DMS79 treated with DMSO at 0.1 percent for 48 hours (cell line): ENCODE results near the gene PCYT2.
A peak's percentile ranks its signal among the peaks of the same experiment; 100 is the strongest.

Experiments used
- DNase-seq: peaks from one replicate; lab custom pipeline; 2025; lab: John Stamatoyannopoulos, UW

The PCYT2 gene

DNA sequence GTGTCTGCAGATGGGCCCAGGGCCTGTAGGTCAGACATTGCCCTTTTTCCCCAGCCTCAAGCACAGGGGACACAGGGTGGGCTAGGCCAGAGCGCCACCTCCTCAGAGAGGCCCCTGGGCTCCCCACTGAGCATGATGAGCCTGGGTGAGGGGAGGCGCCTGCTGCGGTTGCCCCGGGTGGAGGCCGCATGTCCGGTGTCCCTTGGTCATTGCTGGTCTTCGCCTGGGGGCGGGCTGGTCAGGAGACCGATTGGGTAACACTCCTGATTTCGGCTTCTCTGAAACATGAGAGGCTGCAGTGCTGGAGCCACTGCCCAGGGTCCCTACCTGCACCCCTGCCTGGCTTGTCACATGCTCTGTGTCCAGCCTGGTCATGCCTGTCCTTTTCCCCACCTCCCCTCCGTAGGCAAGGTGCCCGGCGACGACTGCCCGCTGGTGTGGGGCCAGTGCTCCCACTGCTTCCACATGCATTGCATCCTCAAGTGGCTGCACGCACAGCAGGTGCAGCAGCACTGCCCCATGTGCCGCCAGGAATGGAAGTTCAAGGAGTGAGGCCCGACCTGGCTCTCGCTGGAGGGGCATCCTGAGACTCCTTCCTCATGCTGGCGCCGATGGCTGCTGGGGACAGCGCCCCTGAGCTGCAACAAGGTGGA is 11.6 kb downstream of the PCYT2 start:
- no peak for DNase-seq

DNA sequence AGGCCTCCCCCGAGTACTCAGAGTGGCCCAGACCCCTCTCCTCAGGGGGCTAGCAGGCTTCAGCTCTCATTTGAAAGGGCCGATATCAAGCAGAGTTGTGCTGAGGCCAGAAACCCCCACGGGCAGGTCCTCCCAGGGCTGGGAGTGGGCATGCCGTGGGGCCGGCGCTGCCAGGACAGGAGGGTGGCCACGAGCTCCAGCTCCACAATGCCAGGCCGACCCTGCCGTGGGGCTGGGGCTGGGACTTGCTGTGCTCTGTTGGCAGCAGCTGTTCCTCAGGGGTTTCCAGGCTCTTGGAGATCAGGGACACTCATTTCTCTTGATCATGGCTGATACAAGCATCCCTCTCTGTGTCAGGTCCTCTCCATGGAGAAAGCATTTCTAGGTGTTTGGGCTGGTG is 12.3 kb downstream of the PCYT2 start:
- no peak for DNase-seq

DNA sequence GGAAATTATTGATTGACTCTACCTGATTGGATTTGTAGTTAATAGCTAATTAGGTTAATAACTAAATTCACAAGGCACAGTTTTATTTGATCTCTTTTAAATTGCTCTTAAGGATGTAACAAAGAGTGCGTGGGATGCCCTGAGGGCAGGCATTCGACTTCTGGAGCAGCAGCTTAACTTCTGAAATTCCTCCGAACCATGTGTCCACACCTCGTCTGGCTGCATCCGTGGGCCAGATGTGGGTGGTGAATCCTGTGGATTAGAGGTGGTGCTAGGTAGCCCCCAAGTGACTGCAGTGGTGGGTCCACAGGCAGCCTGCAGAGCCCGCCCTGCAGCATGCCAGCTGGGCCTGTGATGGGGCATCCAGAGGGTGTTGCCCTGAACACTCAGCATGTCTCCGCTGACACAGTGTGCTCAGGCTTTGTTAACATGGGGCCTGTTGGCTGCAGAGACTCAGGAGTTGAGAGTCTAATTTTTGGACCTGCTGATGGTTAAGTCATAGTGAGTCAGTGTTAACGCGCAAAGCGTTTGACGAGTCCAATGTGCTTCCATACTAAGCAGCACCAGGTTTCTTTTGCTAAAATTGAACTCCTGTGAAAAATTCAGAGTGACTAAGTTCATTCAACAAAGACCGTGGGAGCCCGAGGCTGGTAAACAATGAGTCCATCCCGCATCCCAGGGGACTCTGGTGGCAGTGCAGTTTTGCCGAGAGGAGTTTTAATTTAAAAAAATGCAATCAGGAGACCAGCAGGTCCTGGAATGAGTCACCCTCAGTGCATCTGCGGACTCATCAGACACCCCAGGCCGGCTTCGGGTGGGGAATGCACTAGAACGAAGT is 13.0 kb downstream of the PCYT2 start:
- DNase-seq = no peak

DNA sequence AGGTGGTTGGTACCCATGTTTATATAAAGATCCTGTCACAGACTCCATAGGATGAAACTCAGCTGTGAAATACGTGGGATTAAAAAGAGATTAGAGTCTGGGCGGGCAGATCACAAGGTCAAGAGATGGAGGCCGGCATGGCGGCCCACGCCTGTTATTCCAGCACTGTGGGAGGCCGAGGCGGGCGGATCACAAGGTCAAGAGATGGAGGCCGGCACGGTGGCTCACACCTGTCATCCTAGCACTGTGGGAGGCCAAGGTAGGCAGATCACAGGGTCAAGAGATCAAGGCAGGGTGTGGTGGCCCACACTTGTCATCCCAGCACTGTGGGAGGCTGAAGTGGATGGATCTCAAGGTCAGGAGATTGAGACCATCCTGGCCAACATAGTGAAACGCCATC is 15.8 kb downstream of the PCYT2 start:
- no peak for DNase-seq

DNA sequence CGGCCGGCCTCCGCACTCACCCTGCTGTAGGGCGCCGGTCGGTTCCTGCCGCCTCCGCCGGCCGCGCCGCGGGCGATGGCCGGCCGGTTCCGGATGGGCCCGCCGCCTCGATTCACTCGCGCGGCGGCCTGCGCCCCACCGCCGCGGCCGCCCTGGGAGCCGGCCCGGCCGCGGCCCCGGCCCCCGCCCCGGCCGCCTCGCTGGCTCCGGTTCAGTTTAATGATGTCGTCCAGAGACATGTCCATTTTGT is 20.0 kb downstream of the PCYT2 start:
- DNase-seq = no peak

DNA sequence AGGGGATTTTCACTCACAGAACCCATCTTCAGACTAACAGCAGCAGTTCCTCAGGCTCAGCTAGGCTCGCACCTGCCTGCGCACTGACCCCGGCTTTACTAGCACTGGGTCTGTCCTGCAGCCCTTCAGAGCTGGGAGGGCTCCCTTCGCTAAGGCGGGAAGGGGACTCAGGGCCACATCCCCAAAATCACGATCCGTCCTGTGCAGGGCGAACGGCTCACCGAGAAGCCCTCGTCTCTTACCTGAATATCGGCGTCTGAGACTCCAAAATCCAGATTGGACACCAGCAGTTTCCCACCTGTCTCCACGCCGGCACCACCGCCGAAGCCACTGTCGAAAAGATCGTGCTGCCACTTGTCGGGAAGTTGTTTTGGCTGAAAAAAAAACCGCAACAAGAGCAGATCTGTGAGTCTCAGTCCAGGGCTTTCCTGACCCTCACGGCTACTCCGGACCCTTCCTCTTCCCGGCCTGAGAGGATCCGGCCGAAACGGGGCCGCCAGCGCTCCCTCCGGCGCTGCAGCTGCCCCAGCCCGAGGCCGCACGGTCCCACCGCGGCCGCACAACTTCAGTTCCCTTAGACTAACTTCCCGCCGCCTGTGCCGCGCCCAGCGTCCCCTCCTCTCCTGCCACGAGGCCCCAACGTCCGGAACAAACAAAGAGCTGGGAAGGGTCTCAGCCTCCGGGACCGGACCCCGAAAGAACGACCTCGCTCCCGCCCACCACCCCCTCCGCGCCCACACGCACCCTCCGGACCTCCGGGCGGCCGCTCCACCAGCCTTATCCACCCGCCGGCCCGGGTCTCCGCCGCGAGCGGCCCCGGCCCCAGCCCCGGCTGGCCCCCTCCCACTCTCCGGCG is 20.5 kb downstream of the PCYT2 start:
- DNase-seq = no peak

DNA sequence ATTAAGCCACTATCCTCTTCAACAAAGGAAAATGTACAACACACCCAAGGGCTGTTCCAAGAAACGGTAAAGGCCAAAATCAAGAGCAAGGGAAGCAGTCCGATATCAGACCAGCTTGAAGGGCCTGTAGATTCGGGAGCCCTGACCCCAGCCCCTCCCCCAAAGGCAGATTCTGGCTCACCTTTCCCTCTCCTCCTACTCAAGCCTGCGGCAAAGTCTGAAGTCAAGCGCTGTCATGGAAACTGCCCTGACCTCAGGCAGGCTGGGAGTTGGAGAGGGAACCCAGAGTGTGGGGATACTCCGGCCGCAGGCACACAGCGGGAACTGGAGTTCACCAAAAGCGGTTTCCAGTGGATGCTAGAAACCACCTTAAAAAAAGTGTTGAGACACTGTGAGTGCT is 21.6 kb downstream of the PCYT2 start:
- DNase-seq = no peak

DNA sequence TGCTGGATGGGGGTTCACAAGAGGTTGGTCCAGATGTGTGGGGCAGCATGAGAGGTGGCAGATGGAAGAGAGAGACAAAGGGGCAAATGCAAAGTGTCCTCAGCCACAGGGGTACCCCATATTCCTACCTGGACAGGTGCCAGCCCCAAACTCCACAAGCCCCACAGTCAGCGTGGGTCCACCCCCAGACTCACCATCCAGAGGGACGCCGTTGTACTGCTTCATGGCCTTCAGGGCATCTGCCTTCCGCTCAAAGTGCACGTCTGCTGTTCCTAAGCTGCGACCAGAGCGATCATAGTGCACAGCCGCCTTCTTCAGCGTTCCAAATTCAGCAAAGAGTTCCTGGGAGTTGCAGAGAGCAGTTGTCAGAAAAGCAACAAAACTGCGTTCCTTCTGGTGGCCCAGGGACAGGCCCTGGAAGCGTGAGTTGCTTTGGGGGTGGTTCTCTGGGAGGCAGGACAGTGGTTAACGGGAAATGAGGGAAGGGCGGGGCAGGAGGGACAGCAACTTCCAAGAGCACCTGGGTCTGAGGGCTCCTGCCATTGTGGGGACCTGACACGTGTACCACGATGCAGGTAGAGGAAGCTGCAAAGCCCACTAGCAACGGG is 22.1 kb downstream of the PCYT2 start:
- no peak for DNase-seq

DNA sequence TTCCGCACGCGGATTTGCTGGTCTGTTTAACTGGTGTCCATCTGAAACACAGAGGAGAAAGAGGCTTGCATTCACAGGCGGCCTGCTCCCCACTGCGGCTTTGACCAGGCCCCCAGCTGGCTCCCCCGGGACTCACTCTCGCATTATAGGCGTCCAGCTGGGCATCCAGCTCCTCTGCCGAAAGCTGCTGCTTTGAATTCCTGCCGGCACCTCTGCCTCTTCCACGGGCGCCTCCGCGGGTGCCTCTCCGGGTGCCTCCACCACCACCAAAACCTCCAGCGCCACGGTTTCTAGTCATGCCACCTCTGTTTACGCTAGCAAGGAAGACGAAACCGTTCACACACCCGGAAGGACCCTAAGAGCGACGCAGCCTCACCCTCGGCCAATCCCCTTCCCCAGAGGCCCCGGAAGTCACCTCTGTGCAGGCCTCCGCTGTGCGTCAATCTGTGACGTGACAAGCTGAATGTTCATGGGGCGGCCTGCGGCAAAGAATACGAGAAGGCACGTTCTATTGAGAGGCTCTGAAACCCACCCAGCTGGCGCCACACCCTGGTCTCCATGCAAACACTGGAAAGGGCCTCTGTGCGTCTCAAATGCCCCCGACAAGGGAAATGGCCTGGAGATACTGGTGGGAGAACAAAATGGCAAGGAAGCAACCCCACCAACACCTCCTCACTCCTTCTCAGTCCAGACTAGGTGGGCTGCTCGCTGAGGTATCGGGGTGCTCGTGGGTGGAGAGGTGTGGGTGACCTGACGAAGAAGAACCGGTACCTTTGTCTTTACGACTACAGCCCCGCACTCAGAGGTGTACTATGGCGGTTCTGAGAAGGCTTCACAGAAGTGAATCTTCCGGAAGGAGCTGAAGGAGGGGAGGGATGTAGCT is 22.9 kb downstream of the PCYT2 start:
- DNase-seq = no peak

DNA sequence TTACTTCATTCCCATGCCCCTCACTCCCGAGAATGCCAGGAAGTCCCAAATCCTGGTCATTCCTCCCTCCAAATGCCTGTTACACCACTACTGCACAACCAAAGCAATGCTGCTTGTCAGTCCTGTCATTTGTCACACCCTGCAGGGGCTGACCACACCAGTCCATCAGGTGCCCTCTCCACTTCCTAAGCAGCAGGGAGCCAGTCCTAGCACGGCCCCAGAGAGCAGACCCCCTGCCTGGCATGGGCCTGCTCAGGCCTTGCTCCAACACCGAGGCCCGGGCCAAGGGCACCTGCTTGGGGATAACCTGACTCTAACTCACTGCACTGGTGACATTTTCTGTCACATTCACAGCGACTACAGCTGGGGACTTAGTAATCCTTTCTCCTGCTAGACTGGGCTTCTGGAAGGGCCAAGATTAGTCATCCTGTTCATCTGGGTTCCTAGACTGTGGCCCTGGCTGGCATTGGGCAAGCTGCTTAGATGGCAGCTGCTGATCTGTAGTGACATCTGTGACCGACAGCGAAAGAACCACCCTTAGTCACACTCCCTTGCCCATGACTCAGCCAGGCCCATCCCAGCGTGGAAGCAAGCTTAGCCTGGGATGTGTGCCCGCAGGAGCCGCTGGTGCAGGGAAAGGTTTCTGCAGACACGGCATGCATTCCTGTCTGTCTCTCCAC is 25.2 kb downstream of the PCYT2 start:
- DNase-seq = no peak

DNA sequence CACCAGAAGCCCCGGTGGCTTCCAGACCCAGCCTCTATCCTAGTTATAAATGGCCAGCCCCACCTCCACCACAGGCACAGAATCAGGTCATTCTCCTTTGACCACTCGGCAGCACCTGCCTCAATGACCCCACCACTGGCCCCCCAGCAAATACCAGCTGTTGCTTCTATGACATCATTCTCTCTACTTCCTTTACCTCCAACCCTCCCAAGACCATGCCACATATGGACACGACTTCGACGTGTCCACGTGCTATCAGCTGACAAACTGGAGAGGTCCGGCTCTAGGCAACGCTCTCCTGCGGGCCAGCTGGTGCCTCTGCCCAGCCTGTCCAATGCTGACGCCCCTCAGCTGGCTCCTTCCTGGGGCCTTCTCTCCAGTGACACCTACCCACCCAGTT is 25.7 kb downstream of the PCYT2 start:
- no peak for DNase-seq

DNA sequence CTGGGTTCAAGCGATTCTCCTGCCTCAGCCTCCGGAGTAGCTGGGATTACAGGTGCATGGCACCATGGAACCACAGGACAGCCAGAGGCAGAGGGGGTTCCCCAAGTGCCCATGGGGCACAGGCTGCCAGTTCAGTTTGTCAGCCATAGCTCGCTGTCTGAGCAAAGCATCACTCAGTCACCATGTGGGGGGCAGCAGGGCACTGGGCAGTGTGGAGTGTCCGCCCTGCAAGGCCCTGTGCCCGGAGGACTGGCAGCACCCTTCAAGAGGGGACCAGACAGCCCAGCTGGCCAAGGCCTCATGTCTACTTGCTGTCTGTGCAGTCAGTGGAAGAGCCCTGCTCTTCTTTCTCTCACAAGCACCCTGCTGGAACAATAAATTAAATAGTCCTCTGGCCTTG is 26.2 kb downstream of the PCYT2 start:
- no peak for DNase-seq

DNA sequence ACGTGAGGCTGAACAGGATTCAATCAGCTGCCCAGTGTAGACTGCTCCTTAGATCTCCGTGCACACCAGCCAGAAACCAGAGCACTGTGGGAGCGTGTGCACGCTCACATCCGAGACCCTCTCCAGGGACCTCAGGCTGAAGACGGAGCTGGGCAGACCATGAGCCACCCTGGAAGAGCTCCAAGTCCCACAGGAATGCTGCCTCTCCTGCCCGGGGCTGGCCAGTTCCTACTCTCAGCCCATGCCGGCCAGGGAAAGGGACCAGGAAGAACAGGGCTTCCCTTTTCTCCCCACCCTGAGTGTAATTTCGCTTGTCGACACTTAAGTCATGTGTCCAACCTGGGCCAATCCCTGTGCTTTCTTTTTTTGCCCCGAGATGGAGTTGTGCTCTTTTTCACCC is 26.7 kb downstream of the PCYT2 start:
- no peak for DNase-seq

DNA sequence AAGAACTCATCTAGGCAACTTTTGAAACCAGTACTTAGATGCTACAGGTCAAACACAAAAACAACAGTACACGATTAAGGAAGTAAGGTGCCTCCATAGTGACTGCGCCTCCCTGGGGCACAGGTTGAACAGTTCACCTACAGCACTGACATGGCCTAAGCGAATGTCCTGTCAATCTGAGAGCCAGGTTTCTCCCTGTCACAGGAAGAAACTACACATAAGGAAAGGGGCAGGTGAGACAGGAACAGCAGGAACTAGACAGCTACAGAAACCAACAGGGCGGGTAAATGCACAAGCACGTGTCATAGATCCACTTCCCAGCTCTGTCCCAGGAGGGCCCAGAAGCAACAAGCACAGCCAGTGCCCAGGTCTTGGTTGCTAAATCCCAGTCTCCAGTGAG is 32.1 kb downstream of the PCYT2 start:
- no peak for DNase-seq

DNA sequence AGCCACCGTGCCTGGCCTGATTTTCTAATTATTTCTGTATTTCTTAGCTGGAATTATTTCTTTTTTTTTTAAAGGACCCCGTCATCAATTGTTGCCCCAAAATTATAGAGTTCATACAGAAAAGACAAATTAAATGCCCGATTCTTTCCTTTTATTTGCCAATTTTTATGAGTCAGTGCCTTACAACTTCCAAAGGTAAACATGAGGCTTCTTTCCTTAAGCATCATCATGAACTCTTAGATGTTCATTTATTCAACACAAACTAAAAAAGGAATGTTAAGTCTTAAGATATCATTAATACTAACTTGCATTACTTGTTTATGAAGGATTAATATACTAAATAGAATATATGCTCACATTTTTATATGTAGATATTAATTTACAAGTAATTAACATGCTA is 32.9 kb downstream of the PCYT2 start:
- no peak for DNase-seq

DNA sequence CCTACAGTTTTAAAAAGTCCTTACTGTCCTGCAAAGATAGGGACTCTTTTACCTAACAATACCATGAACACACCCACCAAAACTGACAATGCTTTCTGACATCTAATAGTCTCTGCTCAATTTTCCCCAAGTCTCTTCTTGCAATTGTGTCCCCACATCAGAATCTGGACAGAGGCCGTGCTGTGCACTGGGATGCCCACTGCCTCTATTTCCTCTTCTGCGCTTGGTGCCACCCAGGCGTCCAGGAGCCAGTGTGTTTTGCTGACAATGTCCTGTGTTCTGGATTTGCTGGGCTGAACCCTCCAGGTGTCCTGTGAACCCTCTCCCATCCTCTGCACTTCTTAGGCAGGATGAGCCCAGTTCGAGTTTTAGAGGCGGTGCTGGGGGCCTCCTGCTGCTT is 33.6 kb downstream of the PCYT2 start:
- no peak for DNase-seq

DNA sequence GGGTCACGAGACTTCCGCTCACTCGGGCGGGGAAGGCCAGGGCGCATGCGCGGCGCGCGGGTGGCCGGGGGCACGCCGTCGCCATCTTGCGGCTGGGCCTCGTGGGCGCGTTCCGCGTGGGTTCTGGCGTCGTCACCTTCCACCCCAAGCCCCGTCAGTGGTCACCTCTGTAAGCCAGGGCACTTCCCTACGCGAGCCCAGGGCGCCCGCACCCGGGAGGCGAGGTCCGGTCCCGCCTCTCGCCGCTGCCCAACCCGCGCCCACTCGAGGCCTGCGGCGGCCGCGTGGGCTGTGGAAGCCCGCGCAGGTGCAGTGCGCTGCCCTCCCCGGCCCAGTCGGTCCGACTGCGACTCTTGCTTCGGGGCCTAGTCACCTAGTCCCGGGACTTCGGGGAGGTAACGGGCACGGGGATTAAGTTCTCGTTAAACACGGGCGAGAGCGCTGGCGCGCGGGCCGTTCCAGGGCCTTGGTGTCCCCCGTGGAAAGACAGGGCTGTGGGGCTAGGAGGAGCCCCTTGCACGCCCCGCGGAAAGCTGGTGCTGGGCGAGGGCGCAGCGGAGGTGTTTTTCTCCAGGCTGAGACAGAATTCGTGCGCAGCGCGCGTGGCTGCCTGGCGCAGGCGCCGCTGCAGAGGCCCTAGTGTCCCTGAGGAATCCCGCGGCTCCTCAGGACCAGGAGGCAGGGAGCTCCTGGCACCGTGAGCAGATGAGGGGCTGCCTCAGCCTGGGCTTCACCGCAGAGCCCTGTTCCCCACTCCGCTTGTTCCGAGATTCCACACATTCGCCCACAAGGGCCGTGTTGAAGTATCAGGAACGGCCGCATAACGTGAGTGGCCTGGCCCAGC is 39.6 kb downstream of the PCYT2 start:
- peak; percentile 38 for DNase-seq

DNA sequence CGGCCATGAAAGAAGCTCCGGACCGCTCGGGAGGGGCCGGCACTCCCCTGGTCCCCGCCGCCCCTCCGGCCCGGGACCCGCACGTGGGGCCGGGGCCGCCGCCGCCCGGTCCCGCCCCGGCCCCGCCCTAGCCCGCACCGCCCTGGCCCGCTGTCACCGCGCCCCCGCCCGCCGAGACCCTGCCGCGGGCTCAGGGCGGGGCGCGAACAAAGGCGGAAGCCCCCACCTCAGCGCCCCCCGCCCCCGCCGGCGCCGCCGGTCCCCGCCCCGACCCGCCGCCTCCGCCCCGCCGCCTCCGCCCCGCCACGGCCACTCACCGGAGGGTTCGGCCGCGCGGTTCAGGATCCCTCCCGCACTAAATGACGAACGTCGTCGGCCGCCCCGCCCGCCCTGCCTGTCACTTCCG is 40.2 kb downstream of the PCYT2 start, which contains the start of gene ARHGDIA:
ARHGDIA (minus strand) TSS at position 357 of the 406 bp plus-strand sequence. CDS start 1,407 bp downstream, outside the sequence.
- DNase-seq = no peak

DNA sequence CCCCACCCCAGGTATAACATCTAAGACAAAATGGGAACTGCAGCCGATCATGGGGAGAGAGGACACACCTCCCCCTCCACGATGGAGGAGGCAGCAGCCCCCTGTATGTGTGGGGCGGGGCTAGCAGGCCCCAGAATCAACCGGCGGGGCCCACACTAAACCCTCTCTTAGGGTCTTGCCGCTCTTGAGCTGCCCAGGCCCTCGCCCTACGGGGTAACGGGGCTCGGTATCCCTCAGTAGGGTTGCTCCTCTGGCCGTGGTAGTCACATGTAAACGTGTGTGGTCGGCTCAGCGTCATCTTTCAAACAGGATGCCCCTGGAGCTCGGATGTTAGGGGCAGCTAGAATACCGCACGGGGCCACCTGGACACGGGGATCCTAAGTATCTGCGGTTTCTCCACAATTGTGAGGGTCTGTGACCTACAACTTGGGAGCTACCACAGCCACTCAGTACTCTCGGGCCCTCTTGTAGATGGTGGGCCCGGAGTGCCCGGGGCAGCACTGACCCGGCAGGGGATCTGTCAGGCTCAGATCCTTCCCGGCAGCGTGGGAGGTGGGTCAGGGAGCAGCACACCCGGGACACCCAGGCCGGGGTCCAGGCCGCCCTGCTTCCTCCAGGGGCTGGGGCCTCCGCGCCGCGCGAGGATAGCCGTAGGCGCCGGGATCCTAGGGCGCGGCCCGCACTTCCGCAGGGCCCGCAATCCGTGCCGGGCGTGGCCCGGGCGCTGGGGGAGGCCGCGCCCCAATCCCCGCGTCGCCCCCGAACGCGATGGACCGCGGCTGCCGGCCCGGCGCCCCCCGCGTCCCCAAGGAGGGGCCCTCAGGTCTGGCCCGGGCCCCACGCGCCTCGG is 40.8 kb downstream of the PCYT2 start:
- DNase-seq = no peak
